GM10847 (cell line): ENCODE results near the gene KCNK5.

Experiments used
- POLR2A ChIP-seq: IDR thresholded peaks from 2 replicates; pipeline ENCODE4 v1.6.1; 2011; ENCODE audit not compliant: insufficient read length; ENCODE audit errors: extremely low read depth

Gene KCNK5

DNA sequence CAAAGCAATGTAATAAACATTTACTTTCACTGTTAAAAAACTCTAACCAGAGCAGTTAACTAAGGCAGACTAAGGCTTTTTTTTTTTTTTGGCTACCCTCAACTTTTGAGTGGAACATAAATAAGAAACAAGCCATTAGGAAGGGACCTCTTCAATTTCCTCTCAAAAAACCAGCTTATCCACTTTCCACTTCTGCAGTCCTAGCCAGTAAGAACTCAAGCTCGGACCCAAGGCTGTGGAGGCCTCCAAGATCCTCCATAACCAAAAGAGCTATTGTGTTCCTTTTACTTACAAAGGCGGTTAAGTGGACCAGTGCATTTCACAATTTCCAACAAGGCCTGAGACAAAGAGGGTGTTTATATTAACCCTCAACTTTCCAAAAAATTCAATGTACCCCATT lies 5.3 kb downstream of the KCNK5 start:
- TF ChIP-seq POLR2A = no peak

- no peak for TF ChIP-seq POLR2A
Measured at GRCh38 chr6:39223555-39223954, 5.7 kb downstream of the KCNK5 start.

DNA sequence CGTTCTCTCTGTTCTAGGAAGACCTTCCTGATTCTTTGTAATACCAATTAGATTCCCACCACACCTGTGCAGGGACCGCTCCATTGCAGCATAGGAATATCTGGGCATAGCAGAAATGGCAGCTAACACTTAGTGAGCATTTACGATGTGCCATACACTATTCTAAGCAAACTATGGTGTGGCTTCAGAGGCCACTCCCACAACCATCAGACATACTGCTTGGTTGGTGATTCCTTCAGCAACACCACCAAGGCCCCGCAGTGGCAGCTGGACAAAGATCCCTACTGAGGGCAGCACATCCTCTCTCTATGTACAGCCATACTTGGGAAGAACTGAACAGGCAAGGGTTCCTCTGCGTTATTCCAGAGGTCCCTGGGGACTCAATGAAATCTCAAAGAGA lies 6.2 kb downstream of the KCNK5 start:
- no peak for TF ChIP-seq POLR2A

DNA sequence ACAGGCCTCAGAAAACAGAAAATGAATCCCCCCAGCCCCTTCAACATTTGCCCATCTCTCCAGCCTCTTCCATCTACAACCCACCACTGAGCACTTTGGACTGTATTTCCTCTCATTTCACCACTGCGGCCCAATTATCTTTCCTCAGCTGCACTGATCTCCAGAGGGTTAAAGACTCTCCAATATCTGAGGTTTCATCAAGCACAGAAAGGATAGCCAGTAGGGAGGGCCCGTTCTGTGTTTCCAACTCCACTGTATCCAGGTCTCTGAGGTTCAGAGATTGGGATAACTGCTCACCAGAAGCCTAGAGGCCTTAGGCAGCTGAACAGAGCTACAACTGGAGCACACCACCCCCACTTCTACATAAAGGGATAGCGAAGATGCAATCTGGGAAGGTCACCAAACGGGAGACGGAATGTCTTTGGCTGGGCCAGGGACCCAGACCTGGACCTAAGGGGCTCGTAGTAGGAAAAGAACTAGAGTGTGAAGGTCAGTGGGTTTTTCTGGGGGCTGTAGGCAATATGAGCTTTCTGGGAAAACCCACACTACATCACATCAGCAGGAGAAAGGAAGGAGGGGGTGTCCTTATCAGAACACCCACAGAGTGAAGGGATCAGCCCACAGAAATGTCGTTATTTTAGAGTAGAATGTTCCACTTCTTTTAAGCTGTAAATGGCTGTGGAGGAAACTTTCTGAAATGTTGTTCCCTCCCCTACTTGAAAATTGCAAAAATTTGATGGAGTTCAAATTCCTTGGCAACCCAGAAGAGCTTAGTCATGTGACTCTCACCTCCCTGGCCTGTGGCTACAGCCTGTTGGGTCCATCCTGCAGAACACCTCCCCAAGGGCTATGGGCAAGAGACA lies 7.3 kb downstream of the KCNK5 start:
- TF ChIP-seq POLR2A = no peak

DNA sequence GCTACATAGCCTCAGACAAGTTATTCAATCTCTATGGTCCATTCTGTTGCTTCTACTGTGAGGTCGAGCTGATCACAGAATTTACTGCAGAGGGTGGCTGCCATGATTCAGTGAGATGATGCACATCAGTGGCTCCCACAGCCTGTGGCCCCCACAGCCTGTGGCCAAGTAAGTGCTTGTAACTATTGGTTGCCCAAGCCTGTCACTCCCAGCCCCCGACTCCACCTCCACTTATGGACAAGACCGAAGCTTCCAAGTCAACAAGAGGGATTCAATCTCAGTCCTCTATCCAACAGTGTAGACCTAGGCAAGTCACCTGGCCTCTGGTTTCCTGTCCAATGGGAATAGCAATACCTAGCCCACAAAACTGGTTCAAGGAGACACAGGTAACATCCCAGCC lies 8.2 kb downstream of the KCNK5 start:
- TF ChIP-seq POLR2A = no peak

DNA sequence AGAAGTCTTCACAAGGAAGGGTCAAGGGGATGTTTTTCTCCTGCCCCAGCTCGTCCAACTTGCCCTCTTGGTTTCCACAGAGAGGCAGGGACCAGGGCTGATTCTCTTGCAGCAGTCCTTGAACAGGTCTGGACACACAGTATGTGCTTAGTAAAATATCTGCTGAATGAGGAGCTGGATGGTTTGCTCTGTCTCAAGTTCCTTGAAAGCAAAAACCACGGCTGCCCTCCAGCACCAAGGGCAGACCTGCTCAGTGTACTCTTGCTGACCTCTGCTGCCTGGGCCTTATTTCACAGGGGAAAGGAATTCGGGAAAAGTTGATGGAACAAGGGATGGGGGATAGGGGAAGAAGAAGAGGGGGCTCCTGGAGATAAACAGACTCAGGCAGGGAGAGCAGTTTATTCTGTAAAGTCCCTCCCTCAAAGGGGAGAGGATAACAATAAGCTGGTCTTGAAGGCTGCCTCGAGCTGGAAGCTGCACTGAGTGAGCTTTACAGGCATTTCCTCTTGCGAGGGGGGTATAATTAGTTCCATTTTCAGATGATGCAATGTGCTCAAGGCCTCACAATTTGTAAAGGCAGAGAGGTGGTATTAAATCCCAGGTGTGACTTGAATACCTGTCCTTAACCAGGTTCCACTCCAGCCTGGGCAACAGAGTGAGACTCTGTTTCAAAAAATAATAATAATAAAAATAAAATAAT lies 10.3 kb downstream of the KCNK5 start:
- TF ChIP-seq POLR2A = no peak

GRCh38 chr6:39217177-39217864 lies 12.0 kb downstream of the KCNK5 start:
- no peak for TF ChIP-seq POLR2A

DNA sequence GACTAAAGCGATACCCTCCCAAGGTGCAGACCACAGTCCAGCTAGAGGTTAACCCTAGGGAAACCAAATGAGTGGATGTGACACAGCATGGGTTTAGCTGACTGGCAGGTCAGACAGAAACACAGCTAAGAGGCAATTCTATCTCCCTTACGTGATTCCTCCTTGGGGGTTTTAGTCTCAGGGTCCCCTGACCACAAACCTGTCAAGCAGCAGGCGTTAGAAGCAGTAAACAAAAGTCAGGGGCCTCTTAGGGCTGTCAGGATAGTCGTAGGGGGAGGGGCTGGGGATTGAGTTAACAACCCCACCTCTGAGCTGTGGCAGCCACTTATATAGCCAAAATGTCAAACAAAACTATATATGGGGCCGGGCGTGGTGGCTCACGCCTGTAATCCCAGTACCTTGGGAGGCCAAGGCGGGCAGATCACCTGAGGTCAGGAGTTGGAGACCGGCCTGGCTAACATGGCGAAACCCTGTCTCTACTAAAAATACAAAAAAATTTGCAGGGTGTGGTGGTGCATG lies 13.6 kb downstream of the KCNK5 start:
- TF ChIP-seq POLR2A = no peak

DNA sequence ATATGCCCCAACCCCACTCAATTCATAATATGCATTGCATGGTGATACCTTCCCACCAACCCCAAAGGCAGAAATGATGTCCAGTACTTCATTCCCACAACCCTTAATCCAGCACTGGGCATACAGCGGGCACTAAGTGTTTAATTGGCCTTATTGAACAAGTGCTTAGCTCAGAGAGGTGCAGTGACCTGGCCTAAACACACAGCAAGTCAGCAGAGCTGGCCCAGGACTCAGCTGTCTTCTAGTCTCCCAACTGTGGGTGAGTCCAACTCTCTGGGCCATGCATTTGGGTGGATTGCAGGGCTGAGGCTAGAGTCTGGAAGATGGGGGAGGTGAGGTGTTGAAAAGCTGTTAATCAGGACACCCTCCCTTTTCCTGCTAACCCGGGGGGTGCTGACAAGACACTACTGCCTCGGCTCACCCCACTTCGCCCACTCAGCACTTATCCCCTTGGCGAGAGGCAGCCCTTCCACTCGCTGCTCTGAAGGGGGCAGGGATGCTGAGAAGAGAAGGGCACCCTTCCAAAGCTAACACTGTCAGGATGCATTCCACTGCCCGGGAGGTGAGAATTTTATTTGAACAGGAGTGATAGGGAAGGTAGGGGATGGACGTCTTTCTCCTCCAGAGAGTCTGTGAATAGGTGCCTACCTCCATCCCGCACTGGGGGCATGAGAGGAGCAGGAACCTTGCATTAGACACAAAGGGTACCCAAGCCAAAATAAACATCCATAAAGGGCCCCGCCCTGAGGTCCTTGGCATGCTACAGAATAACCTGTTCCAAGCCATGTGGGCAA lies 14.2 kb downstream of the KCNK5 start:
- TF ChIP-seq POLR2A = no peak

GRCh38 chr6:39214120-39214813 lies 15.0 kb downstream of the KCNK5 start:
- no peak for TF ChIP-seq POLR2A

- TF ChIP-seq POLR2A = no peak
Measured at GRCh38 chr6:39213195-39213920, 15.9 kb downstream of the KCNK5 start.

DNA sequence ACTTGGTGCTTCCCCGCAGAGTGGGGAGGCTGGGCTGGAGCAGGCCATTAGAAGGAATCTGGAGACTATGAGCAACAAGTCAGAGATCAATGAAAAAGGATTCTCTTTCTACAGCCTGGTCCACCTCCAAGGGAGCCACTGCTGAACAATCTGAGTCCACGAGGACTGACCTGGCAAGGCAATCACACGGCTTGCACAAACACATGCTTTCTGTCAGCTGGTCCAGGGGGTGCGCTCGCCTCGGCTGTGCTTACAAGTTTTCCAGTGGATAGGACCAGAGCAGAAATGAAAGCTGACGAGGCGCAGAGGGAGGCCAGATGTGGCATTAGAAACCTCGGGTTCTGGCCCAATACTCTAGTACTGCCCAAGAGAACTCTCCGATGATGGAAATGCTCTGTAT lies 18.1 kb downstream of the KCNK5 start:
- TF ChIP-seq POLR2A = no peak

- TF ChIP-seq POLR2A = no peak
Measured at GRCh38 chr6:39210450-39210849, 18.8 kb downstream of the KCNK5 start.

DNA sequence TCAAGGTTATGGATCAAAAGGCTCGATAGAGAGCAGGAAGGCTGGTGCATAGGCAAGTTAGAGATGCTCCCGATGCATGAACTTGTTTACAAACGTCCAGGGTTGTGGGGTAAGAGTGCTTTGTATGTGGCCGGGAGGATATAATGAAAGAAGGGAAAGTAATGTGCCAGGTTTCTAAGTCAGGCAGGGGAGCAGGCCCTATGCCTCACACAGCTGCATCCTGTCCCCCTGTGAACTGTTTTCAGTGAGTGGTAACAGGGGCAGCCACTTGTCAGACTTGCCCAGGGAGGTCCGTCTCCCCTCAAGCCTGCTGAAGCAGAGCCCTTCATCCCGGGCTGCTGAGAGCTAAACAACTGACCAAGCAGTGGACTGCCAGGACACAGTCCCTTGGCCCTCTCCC lies 19.4 kb downstream of the KCNK5 start:
- TF ChIP-seq POLR2A = no peak
